ENCODE data around the gene OTOA.
"Not testable (repeated sequence)": the region's sequence is repeated elsewhere in the genome, so short reads cannot be mapped to it uniquely, and the experiment has no call there.

OTOA gene

GRCh38 chr16:21773207-21773553 is 109.4 kb downstream of the OTOA start:
- no CpG with 5 or more reads among the region's 5 CpGs for WGBS (ENCODE audit: extremely low coverage, insufficient coverage, insufficient read length)
- not testable (repeated sequence) for H3K4me1 ChIP-seq (ENCODE audit: control insufficient read depth in 1 of 2, insufficient read depth in 2 of 2, low read length in 2 of 2)

GRCh38 chr16:21780525-21780924 is 116.8 kb downstream of the OTOA start:
- WGBS (ENCODE audit: extremely low coverage, insufficient coverage, insufficient read length) = no CpG with 5 or more reads among the region's 5 CpGs
- H3K27ac ChIP-seq (ENCODE audit: low read depth, low read length); H3K79me1 ChIP-seq (ENCODE audit: low read length): not testable (repeated sequence)

More at GRCh38 chr16:21773207-21773553, 109.4 kb downstream of the OTOA start:
- H3K36me3 ChIP-seq (ENCODE audit: control insufficient read depth in 1 of 2, insufficient read depth in 2 of 2, low read length in 2 of 2); H2AFZ ChIP-seq (ENCODE audit: insufficient read depth, low read length, poor library complexity); H3K79me2 ChIP-seq (ENCODE audit: control insufficient read depth, insufficient read depth, low read length, poor library complexity); H2BK5ac ChIP-seq (ENCODE audit: low read depth, low read length, poor library complexity); H3K27ac ChIP-seq (ENCODE audit: low read depth, low read length); H3K79me1 ChIP-seq (ENCODE audit: low read length); H4K91ac ChIP-seq (ENCODE audit: low read depth, low read length); H3K4me2 ChIP-seq (ENCODE audit: low read length); H4K8ac ChIP-seq (ENCODE audit: low read depth, low read length); DNase-seq; H3K23ac ChIP-seq (ENCODE audit: low read length); H4K12ac ChIP-seq (ENCODE audit: low read depth, low read length); H3K27me3 ChIP-seq (ENCODE audit: insufficient read depth, low read length); H2BK12ac ChIP-seq (ENCODE audit: low read length); H3K9me3 ChIP-seq (ENCODE audit: insufficient read depth, low read depth, low read length); H2AK5ac ChIP-seq (ENCODE audit: low read length); H3K9ac ChIP-seq (ENCODE audit: low read length); H3K4me3 ChIP-seq (ENCODE audit: low read depth, low read length); H3K4ac ChIP-seq (ENCODE audit: low read depth, low read length); H3K18ac ChIP-seq (ENCODE audit: low read length); H3K14ac ChIP-seq (ENCODE audit: low read length); H2BK120ac ChIP-seq (ENCODE audit: insufficient read depth, low read length, poor library complexity): not testable (repeated sequence)

GRCh38 chr16:21790506-21790905 is 126.7 kb downstream of the OTOA start:
- no CpG with 5 or more reads among the region's 1 CpG for WGBS (ENCODE audit: extremely low coverage, insufficient coverage, insufficient read length)
- not testable (repeated sequence) for H4K91ac ChIP-seq (ENCODE audit: low read depth, low read length); H3K4me2 ChIP-seq (ENCODE audit: low read length); H4K12ac ChIP-seq (ENCODE audit: low read depth, low read length); H3K36me3 ChIP-seq (ENCODE audit: control insufficient read depth in 1 of 2, insufficient read depth in 2 of 2, low read length in 2 of 2); H3K4me3 ChIP-seq (ENCODE audit: low read depth, low read length); H2AFZ ChIP-seq (ENCODE audit: insufficient read depth, low read length, poor library complexity); DNase-seq; H3K4me1 ChIP-seq (ENCODE audit: control insufficient read depth in 1 of 2, insufficient read depth in 2 of 2, low read length in 2 of 2); H3K9ac ChIP-seq (ENCODE audit: low read length); H3K14ac ChIP-seq (ENCODE audit: low read length); H3K27me3 ChIP-seq (ENCODE audit: insufficient read depth, low read length); H3K27ac ChIP-seq (ENCODE audit: low read depth, low read length); H3K23ac ChIP-seq (ENCODE audit: low read length); H3K79me2 ChIP-seq (ENCODE audit: control insufficient read depth, insufficient read depth, low read length, poor library complexity); H3K79me1 ChIP-seq (ENCODE audit: low read length); H3K4ac ChIP-seq (ENCODE audit: low read depth, low read length); H3K18ac ChIP-seq (ENCODE audit: low read length); H2BK120ac ChIP-seq (ENCODE audit: insufficient read depth, low read length, poor library complexity); H2BK12ac ChIP-seq (ENCODE audit: low read length); H2BK5ac ChIP-seq (ENCODE audit: low read depth, low read length, poor library complexity); H3K9me3 ChIP-seq (ENCODE audit: insufficient read depth, low read depth, low read length); H2AK5ac ChIP-seq (ENCODE audit: low read length); H4K8ac ChIP-seq (ENCODE audit: low read depth, low read length)

More at GRCh38 chr16:21780525-21780924, 116.8 kb downstream of the OTOA start:
- not testable (repeated sequence) for H3K36me3 ChIP-seq (ENCODE audit: control insufficient read depth in 1 of 2, insufficient read depth in 2 of 2, low read length in 2 of 2); H4K91ac ChIP-seq (ENCODE audit: low read depth, low read length); H3K4me1 ChIP-seq (ENCODE audit: control insufficient read depth in 1 of 2, insufficient read depth in 2 of 2, low read length in 2 of 2); H3K9me3 ChIP-seq (ENCODE audit: insufficient read depth, low read depth, low read length); H2BK5ac ChIP-seq (ENCODE audit: low read depth, low read length, poor library complexity); H2AK5ac ChIP-seq (ENCODE audit: low read length); H2BK120ac ChIP-seq (ENCODE audit: insufficient read depth, low read length, poor library complexity); H4K8ac ChIP-seq (ENCODE audit: low read depth, low read length); H3K4ac ChIP-seq (ENCODE audit: low read depth, low read length); H3K23ac ChIP-seq (ENCODE audit: low read length); H2BK12ac ChIP-seq (ENCODE audit: low read length); H3K14ac ChIP-seq (ENCODE audit: low read length); H3K4me2 ChIP-seq (ENCODE audit: low read length); H3K9ac ChIP-seq (ENCODE audit: low read length); DNase-seq; H4K12ac ChIP-seq (ENCODE audit: low read depth, low read length); H3K27me3 ChIP-seq (ENCODE audit: insufficient read depth, low read length); H3K4me3 ChIP-seq (ENCODE audit: low read depth, low read length); H3K79me2 ChIP-seq (ENCODE audit: control insufficient read depth, insufficient read depth, low read length, poor library complexity); H3K18ac ChIP-seq (ENCODE audit: low read length); H2AFZ ChIP-seq (ENCODE audit: insufficient read depth, low read length, poor library complexity)

GRCh38 chr16:21793310-21793709 is 129.5 kb downstream of the OTOA start:
- H3K4me2 ChIP-seq (ENCODE audit: low read length); H3K9me3 ChIP-seq (ENCODE audit: insufficient read depth, low read depth, low read length); H3K4me3 ChIP-seq (ENCODE audit: low read depth, low read length); H3K79me1 ChIP-seq (ENCODE audit: low read length); H4K12ac ChIP-seq (ENCODE audit: low read depth, low read length); H3K4me1 ChIP-seq (ENCODE audit: control insufficient read depth in 1 of 2, insufficient read depth in 2 of 2, low read length in 2 of 2); H3K18ac ChIP-seq (ENCODE audit: low read length); H3K27me3 ChIP-seq (ENCODE audit: insufficient read depth, low read length); H3K23ac ChIP-seq (ENCODE audit: low read length); H4K91ac ChIP-seq (ENCODE audit: low read depth, low read length); H3K14ac ChIP-seq (ENCODE audit: low read length); H3K9ac ChIP-seq (ENCODE audit: low read length); DNase-seq; H3K36me3 ChIP-seq (ENCODE audit: control insufficient read depth in 1 of 2, insufficient read depth in 2 of 2, low read length in 2 of 2); H2BK12ac ChIP-seq (ENCODE audit: low read length); H2BK120ac ChIP-seq (ENCODE audit: insufficient read depth, low read length, poor library complexity); H3K79me2 ChIP-seq (ENCODE audit: control insufficient read depth, insufficient read depth, low read length, poor library complexity); H3K4ac ChIP-seq (ENCODE audit: low read depth, low read length); H2AFZ ChIP-seq (ENCODE audit: insufficient read depth, low read length, poor library complexity); H3K27ac ChIP-seq (ENCODE audit: low read depth, low read length); H2AK5ac ChIP-seq (ENCODE audit: low read length); H2BK5ac ChIP-seq (ENCODE audit: low read depth, low read length, poor library complexity); H4K8ac ChIP-seq (ENCODE audit: low read depth, low read length): not testable (repeated sequence)
- no CpG with 5 or more reads among the region's 3 CpGs for WGBS (ENCODE audit: extremely low coverage, insufficient coverage, insufficient read length)
